ENCODE data around the gene ZDHHC23.

Gene ZDHHC23

GRCh38 chr3:113954091-113954685, 6.4 kb downstream of the ZDHHC23 start:
- TF ChIP-seq EZH2phosphoT487 (IDR thresholded peaks at IDR 0.05; ENCODE audit: borderline replicate concordance) = no peak
- TF ChIP-seq CTCF (conservative IDR thresholded peaks at IDR 0.05; ENCODE audit: low read length) = no peak
- Histone ChIP-seq H3K9me3 (ENCODE audit: insufficient read depth, low read depth, low read length) (no peaks in the 10 kb centered on the region), H3F3A (ENCODE audit: low read depth) (no peaks in the 10 kb centered on the region), H3K79me2 (ENCODE audit: insufficient read depth, low read length) (no peaks in the 10 kb centered on the region), H2AFZ (ENCODE audit: low read length) (no peak overlapping the region; the same call in 1 of the 2 replicates), H3K4me1 (ENCODE audit: insufficient read depth, low read length, poor library complexity, severe bottlenecking) (peaks cover 28% of the 10 kb centered on the region), H4K20me1 (ENCODE audit: insufficient read depth, low read length, poor library complexity, severe bottlenecking) (no peaks in the 10 kb centered on the region), H3K4me3 (ENCODE audit: low read length, poor library complexity, severe bottlenecking) (peak overlapping the region; percentile 16), H3K4me2 (ENCODE audit: low read depth, low read length, poor library complexity, severe bottlenecking) (peak overlapping the region; percentile 48), H3K27me3 (ENCODE audit: insufficient read depth, low read length, poor library complexity, severe bottlenecking) (no peaks in the 10 kb centered on the region), H3K9ac (ENCODE audit: low read depth, low read length, poor library complexity, severe bottlenecking) (no peak overlapping the region), H3K9me2 (replicated peaks; ENCODE audit: low read depth, low read length) (no peaks in the 10 kb centered on the region), H3K36me3 (ENCODE audit: insufficient read depth, low read length) (no peaks in the 10 kb centered on the region)

GRCh38 chr3:113963879-113964278, 16.1 kb downstream of the ZDHHC23 start:
- Histone ChIP-seq H3K4me1 (ENCODE audit: insufficient read depth, low read length, poor library complexity, severe bottlenecking) (peaks cover 4% of the 10 kb centered on the region), H3K4me2 (ENCODE audit: low read depth, low read length, poor library complexity, severe bottlenecking) (no peak overlapping the region), H3K27me3 (ENCODE audit: insufficient read depth, low read length, poor library complexity, severe bottlenecking) (no peaks in the 10 kb centered on the region), H3K9ac (ENCODE audit: low read depth, low read length, poor library complexity, severe bottlenecking) (no peak overlapping the region), H4K20me1 (ENCODE audit: insufficient read depth, low read length, poor library complexity, severe bottlenecking) (no peaks in the 10 kb centered on the region), H3K9me3 (ENCODE audit: insufficient read depth, low read depth, low read length) (no peaks in the 10 kb centered on the region), H2AFZ (ENCODE audit: low read length) (no peak overlapping the region), H3K79me2 (ENCODE audit: insufficient read depth, low read length) (no peaks in the 10 kb centered on the region), H3K36me3 (ENCODE audit: insufficient read depth, low read length) (no peaks in the 10 kb centered on the region), H3K9me2 (replicated peaks; ENCODE audit: low read depth, low read length) (no peaks in the 10 kb centered on the region), H3K4me3 (ENCODE audit: low read length, poor library complexity, severe bottlenecking) (no peak overlapping the region), H3F3A (ENCODE audit: low read depth) (no peaks in the 10 kb centered on the region)
- TF ChIP-seq CTCF (conservative IDR thresholded peaks at IDR 0.05; ENCODE audit: low read length) (no peak), EZH2phosphoT487 (IDR thresholded peaks at IDR 0.05; ENCODE audit: borderline replicate concordance) (no peak)

GRCh38 chr3:113966172-113966571, 18.4 kb downstream of the ZDHHC23 start:
- no peak overlapping the region for H3K9ac ChIP-seq (ENCODE audit: low read depth, low read length, poor library complexity, severe bottlenecking)

More at GRCh38 chr3:113966172-113966571, 18.4 kb downstream of the ZDHHC23 start:
- Histone ChIP-seq H3K36me3 (ENCODE audit: insufficient read depth, low read length) (no peaks in the 10 kb centered on the region), H3K4me2 (ENCODE audit: low read depth, low read length, poor library complexity, severe bottlenecking) (no peak overlapping the region), H3K4me3 (ENCODE audit: low read length, poor library complexity, severe bottlenecking) (no peak overlapping the region), H3K27me3 (ENCODE audit: insufficient read depth, low read length, poor library complexity, severe bottlenecking) (no peaks in the 10 kb centered on the region), H3K4me1 (ENCODE audit: insufficient read depth, low read length, poor library complexity, severe bottlenecking) (peaks cover 4% of the 10 kb centered on the region), H3F3A (ENCODE audit: low read depth) (no peaks in the 10 kb centered on the region), H3K9me3 (ENCODE audit: insufficient read depth, low read depth, low read length) (no peaks in the 10 kb centered on the region), H4K20me1 (ENCODE audit: insufficient read depth, low read length, poor library complexity, severe bottlenecking) (no peaks in the 10 kb centered on the region), H2AFZ (ENCODE audit: low read length) (no peak overlapping the region), H3K9me2 (replicated peaks; ENCODE audit: low read depth, low read length) (no peaks in the 10 kb centered on the region), H3K79me2 (ENCODE audit: insufficient read depth, low read length) (no peaks in the 10 kb centered on the region)
- no peak for TF ChIP-seq EZH2phosphoT487 (IDR thresholded peaks at IDR 0.05; ENCODE audit: borderline replicate concordance)
- TF ChIP-seq CTCF (conservative IDR thresholded peaks at IDR 0.05; ENCODE audit: low read length) = no peak
